Activated naive CD8-positive, alpha-beta T cell treated with anti-CD3 and anti-CD28 coated beads for 36 hours (primary cell): ENCODE data around the gene FAM237A. TPM values are rescaled to one million over a fixed set of nuclear protein-coding genes. Genes with fewer than 3 reads are reported as not detected.

Experiments
- DNase-seq: peaks from one replicate; pipeline ENCODE4 v3.0.0; 2021
- H3K27ac Mint-ChIP-seq: one replicate; pipeline ENCODE4 v1.8.0; 2022; ENCODE audit warnings: mild to moderate bottlenecking, moderate library complexity, mixed read lengths
- H3K27me3 Mint-ChIP-seq: one replicate; pipeline ENCODE4 v1.8.0; 2022; ENCODE audit warnings: mild to moderate bottlenecking, mixed read lengths
- H3K36me3 Mint-ChIP-seq: one replicate; pipeline ENCODE4 v1.8.0; 2021; ENCODE audit warnings: mild to moderate bottlenecking, mixed read lengths
- H3K4me1 Mint-ChIP-seq: one replicate; pipeline ENCODE4 v1.8.0; 2021; ENCODE audit warnings: mixed read lengths
- H3K4me3 Mint-ChIP-seq: one replicate; pipeline ENCODE4 v1.8.0; 2022; ENCODE audit warnings: mild to moderate bottlenecking, moderate library complexity, mixed read lengths
- H3K9me3 Mint-ChIP-seq: one replicate; pipeline ENCODE4 v1.8.0; 2022; ENCODE audit warnings: mixed read lengths
- total RNA-seq, 2 experiments: library from RNA; stranded (reverse); gene quantifications; one replicate each; pipeline ENCODE4 v1.2.3, GENCODE V29; 2021

The FAM237A gene
- total RNA-seq, 2 experiments from 2014 or later = not detected

GRCh38 chr2:206641226-206641625, 1.1 kb upstream of the FAM237A start:
- no peaks in the 10 kb centered on the region for H3K4me1 Mint-ChIP-seq
- no peak overlapping the region for H3K27ac Mint-ChIP-seq
- H3K9me3 Mint-ChIP-seq = peaks cover 2% of the 10 kb centered on the region
- no peak for DNase-seq
- no peak overlapping the region for H3K4me3 Mint-ChIP-seq
- no peaks in the 10 kb centered on the region for H3K36me3 Mint-ChIP-seq
- peaks cover 21% of the 10 kb centered on the region for H3K27me3 Mint-ChIP-seq

GRCh38 chr2:206647985-206648384, 5.7 kb downstream of the FAM237A start:
- Mint-ChIP-seq H3K27me3 (peaks cover 24% of the 10 kb centered on the region), H3K27ac (no peak overlapping the region), H3K9me3 (no peaks in the 10 kb centered on the region), H3K4me3 (no peak overlapping the region), H3K4me1 (no peaks in the 10 kb centered on the region), H3K36me3 (no peaks in the 10 kb centered on the region)
- no peak for DNase-seq

GRCh38 chr2:206657087-206657486, 14.8 kb downstream of the FAM237A start:
- Mint-ChIP-seq H3K4me3 (no peak overlapping the region), H3K9me3 (peaks cover 12% of the 10 kb centered on the region)

GRCh38 chr2:206665251-206665650, 23.0 kb downstream of the FAM237A start:
- no peaks in the 10 kb centered on the region for H3K9me3 Mint-ChIP-seq
- no peak overlapping the region for H3K4me3 Mint-ChIP-seq
- no peak overlapping the region for H3K27ac Mint-ChIP-seq
- H3K4me1 Mint-ChIP-seq = peaks cover 2% of the 10 kb centered on the region
- H3K36me3 Mint-ChIP-seq = no peaks in the 10 kb centered on the region
- peaks cover 11% of the 10 kb centered on the region for H3K27me3 Mint-ChIP-seq
- DNase-seq = no peak

More at GRCh38 chr2:206657087-206657486, 14.8 kb downstream of the FAM237A start:
- Mint-ChIP-seq H3K4me1 (no peaks in the 10 kb centered on the region), H3K36me3 (peaks cover 2% of the 10 kb centered on the region), H3K27ac (no peak overlapping the region), H3K27me3 (peaks cover 10% of the 10 kb centered on the region)
- DNase-seq = no peak

GRCh38 chr2:206670531-206671319, 28.4 kb downstream of the FAM237A start:
- Mint-ChIP-seq H3K36me3 (no peaks in the 10 kb centered on the region), H3K9me3 (no peaks in the 10 kb centered on the region), H3K27me3 (peaks cover 19% of the 10 kb centered on the region), H3K27ac (no peak overlapping the region), H3K4me3 (no peak overlapping the region), H3K4me1 (no peaks in the 10 kb centered on the region)
- no peak for DNase-seq

GRCh38 chr2:206683546-206683945, 41.3 kb downstream of the FAM237A start:
- H3K9me3 Mint-ChIP-seq = no peaks in the 10 kb centered on the region
- no peak for DNase-seq

GRCh38 chr2:206688453-206688852, 46.2 kb downstream of the FAM237A start:
- Mint-ChIP-seq H3K27me3 (peaks cover 20% of the 10 kb centered on the region), H3K36me3 (no peaks in the 10 kb centered on the region), H3K9me3 (no peaks in the 10 kb centered on the region), H3K27ac (no peak overlapping the region), H3K4me3 (no peak overlapping the region), H3K4me1 (peaks cover 8% of the 10 kb centered on the region)
- no peak for DNase-seq

More at GRCh38 chr2:206683546-206683945, 41.3 kb downstream of the FAM237A start:
- Mint-ChIP-seq H3K36me3 (no peaks in the 10 kb centered on the region), H3K4me3 (no peak overlapping the region), H3K27me3 (peaks cover 24% of the 10 kb centered on the region), H3K27ac (no peak overlapping the region), H3K4me1 (peaks cover 3% of the 10 kb centered on the region)

- H3K9me3 Mint-ChIP-seq = no peaks in the 10 kb centered on the region
- H3K27me3 Mint-ChIP-seq = peaks cover 15% of the 10 kb centered on the region
- H3K4me1 Mint-ChIP-seq = peaks cover 8% of the 10 kb centered on the region
- no peak overlapping the region for H3K27ac Mint-ChIP-seq
- DNase-seq = no peak
- no peaks in the 10 kb centered on the region for H3K36me3 Mint-ChIP-seq
- H3K4me3 Mint-ChIP-seq = no peak overlapping the region
Observed at GRCh38 chr2:206688990-206689389, 46.7 kb downstream of the FAM237A start.

GRCh38 chr2:206692971-206693370, 50.7 kb downstream of the FAM237A start:
- H3K36me3 Mint-ChIP-seq = no peaks in the 10 kb centered on the region
- H3K27ac Mint-ChIP-seq = no peak overlapping the region
- no peak for DNase-seq
- peaks cover 8% of the 10 kb centered on the region for H3K4me1 Mint-ChIP-seq
- H3K4me3 Mint-ChIP-seq = no peak overlapping the region
- no peaks in the 10 kb centered on the region for H3K9me3 Mint-ChIP-seq
- H3K27me3 Mint-ChIP-seq = peaks cover 8% of the 10 kb centered on the region

- no peaks in the 10 kb centered on the region for H3K9me3 Mint-ChIP-seq
- peaks cover 5% of the 10 kb centered on the region for H3K4me1 Mint-ChIP-seq
- peak; percentile 6 for DNase-seq
- H3K4me3 Mint-ChIP-seq = no peak overlapping the region
- no peaks in the 10 kb centered on the region for H3K36me3 Mint-ChIP-seq
- H3K27ac Mint-ChIP-seq = no peak overlapping the region
- H3K27me3 Mint-ChIP-seq = peaks cover 8% of the 10 kb centered on the region
Observed at GRCh38 chr2:206693399-206694137, 51.3 kb downstream of the FAM237A start.

- Mint-ChIP-seq H3K27ac (no peak overlapping the region), H3K9me3 (no peaks in the 10 kb centered on the region), H3K4me3 (no peak overlapping the region), H3K4me1 (peaks cover 5% of the 10 kb centered on the region), H3K27me3 (peaks cover 8% of the 10 kb centered on the region), H3K36me3 (no peaks in the 10 kb centered on the region)
- DNase-seq = no peak
Observed at GRCh38 chr2:206696910-206697309, 54.6 kb downstream of the FAM237A start.

- Mint-ChIP-seq H3K4me1 (peaks cover 5% of the 10 kb centered on the region), H3K27ac (no peak overlapping the region), H3K36me3 (no peaks in the 10 kb centered on the region), H3K4me3 (no peak overlapping the region), H3K27me3 (peaks cover 13% of the 10 kb centered on the region), H3K9me3 (no peaks in the 10 kb centered on the region)
- DNase-seq = no peak
Observed at GRCh38 chr2:206698811-206699210, 56.5 kb downstream of the FAM237A start.

Other genes with a start within 250 kb of the FAM237A start
- gene ADAM23, start 199.0 kb upstream of the FAM237A start, total RNA-seq = under 1 TPM in 1 of 2 experiments, not detected in 1; 0.10 TPM
- gene DYTN, start 75.9 kb downstream of the FAM237A start, total RNA-seq = not detected
- gene MDH1B, start 122.8 kb downstream of the FAM237A start, total RNA-seq = 1 to 10 TPM in 1 of 2 experiments, under 1 TPM in 1; 0.90 to 1.1 TPM
- gene FASTKD2, start 123.1 kb downstream of the FAM237A start, total RNA-seq = 10 to 100 TPM; 44.1 to 44.5 TPM